GM13977 (cell line): ENCODE data around the gene ETS1.

Experiments used
- DNase-seq: peaks from one replicate; pipeline ENCODE4 v3.0.0; 2012; ENCODE audit warnings: low spot score
- CTCF ChIP-seq: IDR thresholded peaks from 2 replicates; pipeline ENCODE4 v1.5.1; 2012; ENCODE audit warnings: mild to moderate bottlenecking, control low read depth; ENCODE audit not compliant: insufficient read depth; ENCODE audit errors: extremely low read depth, missing control alignments
- in situ Hi-C: fragments of 300-500 bp; cut with MboI; formaldehyde crosslinking; loops from one replicate; pipeline ENCODE4 v1.12.0; 2022; ENCODE audit warnings: low sequenced_read_pairs, low pct_unique_long_range_greater_than_20kb, mixed read lengths, inconsistent platforms; ENCODE audit not compliant: unreplicated experiment

Gene ETS1

DNA sequence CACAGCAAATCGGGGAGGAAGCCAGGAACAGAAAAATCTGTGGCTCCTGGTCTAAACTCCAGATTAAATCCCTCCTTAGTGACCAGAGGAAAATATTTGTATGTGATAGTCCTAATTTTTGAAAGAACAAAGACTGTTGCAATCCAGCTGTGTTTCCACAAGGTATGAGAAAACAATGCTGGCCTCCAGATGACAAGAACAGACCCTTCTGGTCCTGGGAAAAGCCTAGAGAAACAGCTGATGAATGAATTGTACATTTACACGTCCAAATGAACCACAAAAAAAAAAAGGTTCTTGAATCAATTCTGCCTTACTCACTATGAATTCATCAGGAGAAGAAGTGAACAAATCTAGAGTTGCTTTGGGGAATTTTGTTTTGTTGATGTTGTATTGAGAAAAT is 63.7 kb downstream of the ETS1 start:
- in situ Hi-C loops, result no loop called here
- no peak for TF ChIP-seq CTCF
- DNase-seq, result no peak

GRCh38 chr11:128522943-128523518 is 64.3 kb downstream of the ETS1 start:
- in situ Hi-C loops, result no loop called here
- peak; percentile 51 for DNase-seq
- TF ChIP-seq CTCF, result no peak

GRCh38 chr11:128522055-128522942 is 65.1 kb downstream of the ETS1 start:
- DNase-seq, result peak; percentile 97
- in situ Hi-C loops, result no loop called here
- no peak for TF ChIP-seq CTCF

- TF ChIP-seq CTCF, result no peak
- DNase-seq, result no peak
- in situ Hi-C loops, result no loop called here
Measured at GRCh38 chr11:128521682-128522054, 65.7 kb downstream of the ETS1 start.

DNA sequence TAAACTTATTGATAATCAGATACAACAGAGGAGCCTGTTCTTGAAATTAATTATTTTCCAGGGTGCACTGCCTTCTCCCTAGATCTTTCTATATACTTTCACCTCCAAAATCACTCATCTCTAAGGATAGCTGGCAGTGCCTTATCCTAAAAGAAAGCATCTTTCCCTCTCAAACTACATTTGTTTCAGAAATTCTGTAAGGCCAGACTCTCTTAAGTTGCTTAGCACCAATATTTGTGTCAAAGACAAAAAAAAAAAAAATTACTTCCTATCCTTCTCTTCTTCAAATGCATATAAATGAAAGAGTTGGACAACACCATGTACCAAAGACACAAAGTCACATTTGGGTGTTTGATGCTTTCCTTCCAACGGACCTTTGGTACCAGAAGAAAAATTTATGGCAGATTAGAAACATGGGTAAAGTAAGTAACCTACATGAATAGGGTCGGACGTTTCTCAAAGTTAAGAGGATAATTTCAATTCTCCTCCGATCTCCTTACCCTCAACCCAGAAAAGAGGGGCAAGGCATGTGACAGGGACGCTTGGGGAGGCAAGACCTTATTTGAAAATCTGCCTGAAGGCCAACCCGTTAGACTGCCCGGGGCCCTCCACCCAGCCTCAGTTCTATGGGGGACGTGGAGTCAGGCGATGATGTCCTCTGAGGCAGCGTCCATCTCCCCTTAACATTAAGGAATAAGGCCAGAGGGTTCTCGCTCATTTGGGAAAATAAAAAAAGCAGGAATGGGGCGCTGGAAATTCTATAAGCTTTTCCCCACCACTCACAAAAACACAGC is 66.3 kb downstream of the ETS1 start:
- in situ Hi-C loops, result no loop called here

More for the DNA sequence above, 66.3 kb downstream of the ETS1 start:
- no peak for TF ChIP-seq CTCF
- no peak for DNase-seq
